Effector CD4-positive, alpha-beta T cell (primary cell): ENCODE data around the gene RPS6KL1.

Experiments used
- DNase-seq: peaks from one replicate; pipeline ENCODE4 v3.0.0-alpha.2; 2020

RPS6KL1 gene

DNA sequence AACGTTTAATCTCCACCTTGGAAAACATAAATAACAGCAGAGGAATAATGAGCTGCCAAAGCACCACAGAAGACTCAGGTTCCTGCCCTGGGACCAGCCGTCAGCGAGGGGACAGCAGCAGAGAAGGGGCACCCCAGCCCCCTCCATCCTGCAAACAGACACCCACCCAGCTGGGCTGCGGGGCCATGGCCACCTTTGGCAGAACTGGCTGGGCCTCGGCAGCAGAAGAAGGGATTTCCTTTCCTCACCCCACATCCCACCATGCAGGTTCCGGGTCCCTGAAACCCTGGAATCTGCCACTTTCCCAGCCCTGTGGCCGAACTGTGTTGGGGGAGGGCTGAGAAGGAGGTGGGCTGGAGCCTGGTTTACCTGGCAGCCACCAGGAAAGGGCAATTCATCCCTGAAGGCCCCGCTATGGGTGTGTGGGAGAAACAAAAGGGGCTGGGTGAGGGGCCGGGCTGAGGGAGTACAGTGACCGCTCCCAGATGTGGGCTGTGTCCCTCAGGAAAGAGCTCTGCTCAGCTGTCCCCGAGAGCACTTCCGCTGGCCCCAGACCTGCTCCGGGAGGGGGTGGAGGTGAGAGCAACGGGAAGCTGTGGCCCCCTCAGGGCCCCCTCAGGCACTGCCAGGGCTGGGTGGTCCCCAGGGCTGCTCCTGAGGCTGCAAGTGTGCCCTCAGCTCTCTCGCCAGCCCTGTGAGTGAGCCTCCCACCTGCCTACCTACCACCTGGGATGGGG is 28.6 kb upstream of the RPS6KL1 start:
- DNase-seq = no peak

DNA sequence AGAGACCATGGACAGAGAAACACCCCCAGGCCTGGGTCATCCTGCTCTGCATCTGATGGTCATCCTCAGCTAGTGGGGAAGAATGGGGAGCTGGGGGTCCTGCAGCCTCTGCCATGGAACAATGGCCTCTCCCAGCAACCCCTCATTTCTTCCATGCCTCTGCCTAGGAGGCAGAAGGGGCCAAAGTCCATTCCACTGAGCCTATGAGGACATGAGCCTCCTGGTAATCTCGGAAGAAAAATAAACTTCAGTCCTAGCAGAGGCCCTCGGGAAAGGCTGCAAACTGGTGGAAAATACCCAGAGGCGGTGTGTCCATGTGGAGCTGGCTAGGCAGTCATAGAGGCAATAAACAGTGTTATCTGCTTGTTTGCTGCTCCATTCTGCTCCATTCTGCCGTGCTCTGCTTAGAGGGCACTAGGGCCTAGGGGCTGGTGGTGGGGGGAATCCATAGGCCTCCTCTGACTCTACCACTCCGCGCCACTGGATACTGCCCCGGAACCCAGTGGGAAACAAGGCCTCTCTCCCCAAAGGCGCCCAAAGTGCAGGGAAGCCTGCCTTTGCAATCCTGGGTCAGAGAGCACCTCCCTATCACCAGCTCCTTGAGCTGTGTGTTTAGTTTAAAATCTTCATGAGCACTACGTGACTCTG is 27.9 kb upstream of the RPS6KL1 start:
- DNase-seq = no peak

DNA sequence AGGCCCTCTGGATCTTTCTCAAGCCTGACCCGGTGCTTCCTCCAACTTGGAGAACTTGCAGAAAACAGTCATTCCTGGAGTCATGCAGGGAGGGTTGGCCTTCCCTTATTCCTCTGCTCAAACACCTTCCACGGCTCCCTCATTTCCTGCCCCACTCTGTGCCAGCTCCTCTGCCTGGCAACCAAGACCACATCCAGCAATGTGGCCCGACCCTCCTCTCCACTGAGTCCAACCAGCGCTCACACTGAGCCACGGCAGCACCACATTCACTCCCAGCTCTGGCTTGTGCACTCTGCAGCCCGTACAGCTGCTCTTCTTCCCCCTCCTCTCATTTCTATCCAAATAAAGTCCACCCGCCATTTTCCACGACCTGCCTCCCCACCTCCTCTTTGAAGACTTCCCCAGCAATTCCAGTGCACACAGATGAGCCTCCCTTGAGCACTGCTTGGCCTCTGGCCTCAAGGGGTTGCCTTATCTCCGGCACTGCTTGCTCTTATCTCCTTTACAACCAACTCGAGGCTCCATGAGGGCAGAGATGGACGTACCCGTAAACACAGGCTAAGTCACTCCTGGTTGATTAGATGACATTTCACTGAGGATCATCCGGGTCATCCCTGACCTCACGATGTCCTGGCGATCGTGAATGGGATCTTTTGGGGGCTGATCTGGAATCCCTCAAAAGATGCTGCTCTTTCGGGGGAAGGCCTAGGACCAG is 27.0 kb upstream of the RPS6KL1 start:
- no peak for DNase-seq

DNA sequence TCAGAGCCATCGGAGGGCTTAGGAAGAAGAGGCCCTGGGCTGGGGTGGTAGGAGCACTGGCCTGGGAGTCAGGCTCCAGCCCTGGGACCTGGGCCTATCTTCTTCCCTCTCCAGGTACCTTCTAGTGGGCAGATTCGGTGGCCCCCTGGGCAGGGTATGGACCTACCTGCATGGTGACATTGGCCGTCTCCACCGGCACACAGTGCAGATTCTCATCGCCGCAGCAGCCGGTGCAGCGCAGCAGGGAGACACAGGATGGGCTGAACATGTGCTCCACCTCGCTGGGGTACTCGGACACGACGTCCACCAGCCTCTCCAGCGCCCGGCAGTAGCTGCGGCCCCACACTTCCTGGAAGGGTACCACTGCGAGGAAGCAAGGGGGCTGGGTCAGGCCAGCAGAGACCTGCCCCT is 26.1 kb upstream of the RPS6KL1 start:
- no peak for DNase-seq

DNA sequence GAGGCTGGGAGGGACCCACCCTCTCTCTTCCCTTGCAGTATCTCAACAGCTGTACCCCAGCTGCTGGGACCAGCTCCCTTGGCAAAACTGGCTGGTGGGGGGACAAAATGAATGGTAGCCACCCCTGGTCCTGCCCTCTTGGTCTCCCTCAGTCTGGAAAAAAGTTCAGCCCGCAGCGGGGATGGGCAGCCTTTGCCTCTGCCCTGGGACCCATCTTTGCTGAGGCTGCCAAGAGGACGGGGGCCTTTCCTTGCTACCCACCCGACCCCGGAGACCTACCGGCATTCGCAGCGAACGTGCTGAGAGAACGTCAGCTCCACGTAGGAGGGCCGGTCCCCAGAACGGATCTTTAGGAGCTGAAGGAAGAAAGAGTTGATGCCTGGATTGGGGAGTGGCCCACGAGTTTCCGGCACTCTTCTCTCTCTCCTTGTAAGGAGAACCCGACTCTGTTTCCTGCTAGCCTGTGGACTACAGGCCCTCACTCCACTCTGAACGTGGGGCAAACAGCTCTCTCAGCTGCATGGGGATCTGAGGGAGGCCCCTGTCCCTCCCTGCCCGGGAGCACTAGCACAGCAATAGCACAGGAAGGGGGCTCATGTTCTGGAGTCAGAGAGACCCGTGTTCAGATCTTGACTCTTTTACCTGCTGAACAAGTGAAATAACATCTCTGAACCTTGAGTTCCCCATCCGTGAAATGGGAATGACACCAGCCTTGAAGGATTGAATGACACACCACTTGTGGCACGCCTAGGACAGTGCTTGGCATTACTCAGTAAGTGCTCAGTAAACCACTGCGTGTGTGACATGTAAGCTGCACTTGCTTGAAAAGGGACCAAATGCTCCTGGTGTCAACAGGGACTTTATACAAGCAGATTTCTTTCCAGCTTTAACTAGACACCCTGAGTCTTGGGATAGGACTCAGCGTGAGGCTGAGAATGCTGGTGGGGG is 25.4 kb upstream of the RPS6KL1 start:
- no peak for DNase-seq

DNA sequence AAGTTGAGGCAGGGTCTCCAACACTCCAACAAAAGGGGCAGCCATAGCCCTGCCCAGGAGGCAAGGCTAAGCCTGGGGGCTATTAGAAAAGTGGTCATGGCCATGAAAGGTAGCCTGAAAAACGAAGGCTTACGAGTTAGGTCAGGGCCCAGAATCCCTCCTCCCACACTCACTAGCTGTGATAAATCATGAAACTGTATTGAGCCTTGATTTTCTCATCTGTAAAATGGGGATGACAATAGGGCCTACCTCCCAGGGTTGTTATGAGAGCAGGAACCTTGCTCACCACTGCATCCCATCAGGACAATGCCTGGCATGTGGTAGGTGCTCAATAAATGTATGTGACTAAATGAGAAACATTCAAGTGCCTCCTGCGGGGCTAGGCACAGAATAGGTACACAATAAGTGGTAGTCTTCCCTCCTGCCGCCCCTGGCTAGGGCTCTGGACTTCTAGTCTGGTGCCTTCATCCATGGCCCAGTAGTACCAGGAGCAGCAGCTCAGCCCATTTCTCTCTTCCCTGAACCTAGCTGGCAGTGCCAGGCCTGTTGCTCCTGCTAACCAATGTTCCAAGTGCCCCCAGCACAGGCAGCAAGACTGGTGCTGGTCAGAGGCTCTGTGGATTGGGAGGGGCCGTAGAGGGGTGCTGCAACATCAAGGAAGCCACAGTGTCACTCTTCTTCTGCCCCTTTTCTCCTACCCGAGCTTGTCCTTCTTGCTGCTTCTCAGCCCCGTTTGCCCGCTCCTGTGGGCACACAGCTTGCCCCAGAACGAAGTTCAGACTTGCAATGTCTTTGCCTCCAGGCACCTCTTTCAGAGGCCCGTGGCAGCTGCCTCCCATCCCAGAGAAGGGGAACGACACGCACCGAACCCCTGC is 24.5 kb upstream of the RPS6KL1 start:
- DNase-seq = no peak

DNA sequence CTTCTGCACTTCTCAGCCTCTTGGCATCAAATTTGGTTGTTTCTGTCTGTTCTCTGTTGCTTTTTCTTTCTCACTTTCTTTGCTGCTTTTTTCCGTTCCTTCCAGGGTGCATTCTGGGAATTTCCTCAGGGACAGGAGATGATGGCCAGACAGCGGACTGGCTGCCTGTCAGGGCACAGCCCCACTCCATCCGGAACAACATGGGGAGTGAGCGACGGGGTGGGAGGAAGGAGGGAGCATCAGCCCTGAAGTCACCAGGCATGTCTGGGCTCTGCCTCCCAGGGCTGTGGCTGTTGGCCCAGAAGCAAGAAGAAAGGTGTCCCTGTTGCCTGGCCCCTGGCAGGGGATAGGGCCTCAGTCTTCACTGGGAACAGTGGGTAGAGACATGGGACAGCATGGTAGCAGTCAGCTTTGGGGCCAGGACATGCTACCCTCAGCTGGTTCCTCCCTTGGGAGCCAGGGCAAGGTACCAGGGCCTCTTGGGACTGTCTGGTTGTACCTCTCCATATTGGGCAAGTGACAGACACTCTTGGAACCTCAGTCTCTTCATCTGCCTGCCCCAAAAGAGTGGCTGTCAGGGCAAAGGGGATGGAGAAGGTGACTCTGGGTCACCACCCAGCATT is 23.7 kb upstream of the RPS6KL1 start:
- DNase-seq = no peak

DNA sequence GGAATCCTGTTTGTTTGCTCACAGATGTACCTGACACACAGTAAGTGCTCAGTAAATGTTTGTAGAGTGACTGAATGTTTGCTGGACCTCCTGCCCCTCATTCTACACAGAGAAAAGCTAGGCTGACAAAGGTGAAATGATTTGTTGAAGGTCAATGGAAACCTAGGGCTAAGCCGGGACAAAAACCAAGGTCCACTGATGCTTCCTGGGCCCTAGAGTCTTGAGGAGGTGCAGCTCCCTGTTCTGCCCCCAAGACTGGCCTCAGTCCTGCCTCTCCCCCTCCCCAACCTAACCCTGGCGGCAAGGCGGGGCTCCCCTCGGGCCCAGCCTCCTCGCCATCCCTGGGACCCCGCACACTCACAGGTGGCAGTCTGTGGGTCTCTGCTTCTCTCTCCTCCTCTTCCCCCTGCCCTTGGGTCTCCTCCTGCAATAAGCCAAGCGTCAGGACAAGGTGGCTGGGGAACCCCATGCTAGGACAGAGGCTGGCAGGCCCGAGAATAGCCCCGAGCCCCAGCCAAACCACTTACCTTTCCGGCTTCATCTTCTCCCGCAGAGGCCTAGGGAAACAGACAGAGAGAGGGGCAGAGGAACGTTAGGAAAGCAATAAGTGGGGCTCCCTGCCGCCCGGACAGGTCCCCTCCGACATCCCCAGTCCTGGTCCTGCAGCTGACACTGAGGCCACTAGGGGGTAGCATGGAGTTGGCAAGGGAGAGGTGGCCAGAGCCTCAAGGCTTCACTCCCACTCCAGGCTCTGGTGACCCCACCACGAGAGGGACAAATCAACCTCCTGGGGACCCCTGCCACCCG is 23.0 kb upstream of the RPS6KL1 start:
- DNase-seq = peak; percentile 65

DNA sequence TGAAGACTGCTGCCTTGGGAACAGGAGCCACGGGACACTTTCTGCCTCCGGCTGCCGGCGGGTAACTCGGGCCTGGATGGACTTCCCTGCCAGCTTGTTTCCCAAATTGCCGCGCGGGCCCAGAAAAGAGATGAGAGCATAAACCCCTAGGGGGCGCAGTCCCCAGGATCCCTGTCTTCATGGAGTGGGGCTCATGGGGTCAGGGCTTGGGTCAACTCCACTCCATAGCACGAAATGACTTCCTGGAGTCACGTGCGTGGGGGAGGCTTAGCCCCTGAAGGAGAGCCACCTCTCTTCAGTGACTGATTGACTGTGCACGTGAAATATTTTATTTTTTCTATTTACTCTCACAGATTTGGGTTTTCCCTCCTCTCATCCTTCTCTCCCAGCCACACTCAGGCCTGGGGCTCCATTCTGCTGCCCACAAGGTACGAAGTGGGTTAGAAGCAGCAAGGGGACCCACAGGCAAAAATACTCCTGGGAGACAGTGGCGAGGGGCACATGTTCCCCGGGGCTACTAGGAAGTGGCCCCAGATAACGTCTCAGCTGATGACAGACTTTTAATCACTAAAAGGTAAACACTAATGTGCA is 22.3 kb upstream of the RPS6KL1 start:
- no peak for DNase-seq

DNA sequence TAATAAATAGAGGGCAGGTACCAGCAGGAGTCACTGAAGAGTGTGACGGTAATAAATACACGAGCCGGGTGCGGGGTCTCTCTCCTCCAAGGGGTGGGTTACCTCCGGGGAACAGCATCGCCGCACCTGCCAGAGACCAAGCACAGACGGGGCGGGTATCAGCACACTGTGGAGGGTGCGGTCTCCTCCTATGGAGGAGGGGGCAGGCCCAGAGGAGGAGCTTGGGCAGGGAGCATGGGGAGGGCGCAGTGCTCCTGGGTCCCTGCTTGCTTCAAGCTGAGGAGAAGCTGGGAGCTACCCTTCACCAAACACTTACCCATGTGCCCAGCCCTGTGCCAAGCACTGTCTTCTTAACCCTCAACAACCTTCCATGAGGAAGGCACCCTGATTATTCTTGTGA is 19.5 kb upstream of the RPS6KL1 start:
- no peak for DNase-seq

DNA sequence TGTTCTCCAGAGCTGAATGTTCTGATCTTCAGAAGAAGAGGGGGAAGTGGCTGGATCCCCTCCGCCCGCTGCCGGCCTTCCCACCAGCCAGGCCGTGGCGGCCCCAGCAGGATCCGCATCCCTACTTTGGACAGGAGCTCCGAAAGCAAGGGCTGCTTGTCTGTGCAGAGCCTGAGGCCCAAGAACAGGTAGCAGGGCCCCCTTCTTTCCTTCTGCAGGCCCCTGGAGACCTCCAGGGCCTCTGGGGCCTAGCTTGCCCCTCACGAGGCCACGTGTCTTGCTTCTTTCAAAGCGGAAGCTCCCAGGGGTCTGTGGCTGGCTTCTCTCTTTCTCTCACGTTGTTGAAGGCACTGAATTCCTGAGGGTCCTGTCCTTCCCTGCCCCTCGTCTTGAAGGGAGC is 19.1 kb upstream of the RPS6KL1 start:
- no peak for DNase-seq

DNA sequence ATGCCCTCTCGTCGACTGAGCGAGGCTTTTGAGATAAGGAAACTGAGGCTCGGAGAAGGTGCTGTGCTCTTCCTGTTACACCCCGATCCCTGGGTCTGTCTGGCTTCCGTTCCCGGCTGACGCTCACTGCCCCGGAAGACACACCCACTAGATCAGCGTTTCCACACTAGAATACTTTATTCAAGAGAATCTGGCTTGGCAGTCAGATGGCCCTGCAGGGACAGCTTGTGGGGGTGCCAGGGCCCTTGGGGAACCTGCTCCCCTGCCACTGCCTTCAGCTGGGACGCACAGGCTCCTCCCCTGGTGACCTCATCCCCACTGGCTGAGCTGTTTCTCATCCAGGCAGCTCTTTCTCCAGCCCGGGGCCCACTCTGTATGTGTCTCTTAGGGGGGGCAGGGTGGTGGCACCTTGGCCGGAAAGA is 18.6 kb upstream of the RPS6KL1 start:
- peak; percentile 31 for DNase-seq

DNA sequence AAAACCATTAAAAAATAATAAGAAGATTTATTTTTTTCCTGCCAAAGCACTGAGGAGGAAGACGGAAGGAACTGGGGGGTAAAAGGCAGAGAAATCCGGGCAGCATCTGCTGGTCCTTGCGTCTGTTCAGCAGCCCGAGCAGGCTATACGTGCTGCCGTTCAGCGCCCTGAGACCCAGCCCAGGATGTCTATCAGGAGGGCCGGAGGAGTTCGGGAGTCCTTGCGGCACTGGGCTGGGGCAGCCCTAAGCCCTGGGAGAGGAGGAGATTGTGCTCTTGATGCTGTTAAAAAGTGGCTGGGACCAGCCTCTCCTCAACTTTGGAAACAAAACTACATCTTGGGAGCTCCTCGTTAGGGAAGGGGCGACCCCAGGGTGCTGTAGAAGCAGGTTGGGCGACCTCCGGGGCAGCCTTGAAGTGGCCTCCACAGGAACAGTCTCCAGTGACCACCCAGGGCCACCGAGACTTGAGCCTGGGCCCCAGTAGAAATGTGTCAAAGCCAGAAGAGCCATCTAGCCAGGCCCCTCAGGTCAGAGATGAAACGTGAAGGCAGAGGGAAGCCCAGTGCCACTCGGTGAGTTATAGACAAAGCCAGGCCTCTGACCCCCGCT is 18.0 kb upstream of the RPS6KL1 start:
- DNase-seq = no peak

DNA sequence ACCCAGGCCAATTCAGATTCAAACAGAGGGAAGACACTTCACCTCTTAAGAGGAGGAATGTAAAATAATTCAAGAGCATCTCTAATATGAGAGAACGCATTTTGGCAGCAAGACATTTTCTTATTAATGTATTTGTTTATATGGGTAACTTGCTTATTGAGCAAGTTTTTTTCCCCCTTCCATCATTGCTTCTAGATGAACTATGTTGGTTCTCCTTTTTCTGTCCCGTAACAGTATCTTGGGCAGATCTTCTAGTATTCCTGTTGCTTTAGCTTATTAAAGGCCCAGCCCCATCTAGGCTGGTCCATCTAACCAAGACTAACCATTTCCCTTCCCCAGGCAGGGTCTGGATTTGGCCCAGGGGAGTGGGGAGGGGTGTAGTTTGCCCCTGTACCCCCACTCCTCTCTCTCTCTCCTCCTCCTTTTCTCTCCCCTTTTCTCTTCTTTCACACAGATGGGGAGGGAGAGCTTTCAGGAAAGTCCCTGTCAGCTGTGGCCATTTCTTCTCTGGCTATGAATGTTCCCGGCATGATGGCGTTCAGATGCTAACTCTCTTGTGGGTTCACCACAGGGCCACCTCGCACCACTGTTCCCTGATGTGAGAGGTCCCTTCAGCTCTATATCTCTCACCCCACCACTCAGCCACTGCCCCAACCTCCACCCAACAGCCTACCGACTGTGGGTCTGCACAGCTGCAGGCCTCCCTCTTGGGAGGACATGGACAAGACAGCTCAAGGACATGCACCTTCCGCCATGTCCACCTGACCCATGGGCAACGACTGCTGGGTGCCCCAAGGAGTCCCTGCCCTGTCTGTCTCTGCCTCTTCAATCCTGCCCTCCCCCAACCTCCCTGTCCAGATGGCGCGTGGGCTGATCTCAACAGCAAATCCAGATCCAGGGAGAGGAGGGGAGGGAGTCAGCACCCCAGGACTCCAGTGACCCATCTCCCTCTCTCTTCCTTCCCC is 15.8 kb upstream of the RPS6KL1 start:
- DNase-seq = no peak

DNA sequence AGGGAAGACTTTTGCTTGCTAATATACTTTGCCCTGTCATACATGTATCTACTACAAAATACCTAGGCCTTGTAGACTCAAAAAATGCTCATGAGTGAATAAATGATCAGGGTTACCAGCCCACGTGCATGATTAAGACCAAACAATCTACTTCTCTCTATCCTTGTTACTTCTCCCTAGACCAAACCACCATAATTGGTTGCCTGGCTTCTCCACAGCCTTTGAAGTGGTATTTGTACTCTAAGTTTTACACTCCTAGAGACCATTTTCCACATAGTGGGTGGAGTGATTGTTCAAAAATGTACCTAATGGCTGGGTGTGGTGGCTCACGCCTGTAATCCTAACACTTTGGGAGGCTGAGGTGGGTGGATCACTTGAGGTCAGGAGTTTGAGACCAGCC is 14.1 kb upstream of the RPS6KL1 start:
- DNase-seq = no peak

DNA sequence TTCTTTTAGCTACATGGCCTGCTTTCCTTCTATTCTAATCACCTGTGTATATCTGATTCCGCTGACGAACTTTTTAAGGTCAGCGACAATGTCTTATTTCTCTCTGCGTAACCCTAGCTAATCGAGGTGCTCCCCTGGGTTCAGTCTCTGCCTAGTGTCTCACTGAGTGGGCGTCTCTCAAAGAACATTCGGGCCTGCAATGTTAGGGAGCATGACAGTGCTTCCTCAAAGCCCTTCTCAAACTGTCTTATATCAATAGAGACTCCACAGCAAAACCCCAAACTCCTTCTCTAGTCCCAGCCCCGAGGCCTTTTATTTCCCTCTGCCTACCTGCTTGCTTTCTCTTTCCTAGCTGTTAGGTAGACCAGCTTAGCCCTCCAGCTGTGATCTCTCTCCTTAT is 13.7 kb upstream of the RPS6KL1 start:
- DNase-seq = no peak

DNA sequence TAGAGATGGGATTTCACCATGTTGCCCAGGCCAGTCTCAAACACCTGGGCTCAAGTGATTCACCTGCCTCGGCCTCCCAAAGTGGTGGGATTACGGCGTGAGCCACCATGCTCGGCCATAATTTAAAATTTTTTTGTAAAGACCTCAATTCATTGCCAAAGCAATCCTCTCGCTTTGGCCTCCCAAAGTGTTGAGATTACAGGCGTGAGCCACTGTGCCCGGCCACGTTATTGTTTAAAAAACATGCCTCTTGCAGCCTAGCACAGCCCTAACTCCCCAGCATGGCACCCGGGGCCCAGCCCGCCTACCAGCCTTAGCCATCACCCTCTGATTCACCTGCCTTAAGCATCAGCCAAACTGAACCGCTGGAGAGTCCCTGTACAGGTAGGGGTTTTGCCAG is 13.1 kb upstream of the RPS6KL1 start:
- no peak for DNase-seq

DNA sequence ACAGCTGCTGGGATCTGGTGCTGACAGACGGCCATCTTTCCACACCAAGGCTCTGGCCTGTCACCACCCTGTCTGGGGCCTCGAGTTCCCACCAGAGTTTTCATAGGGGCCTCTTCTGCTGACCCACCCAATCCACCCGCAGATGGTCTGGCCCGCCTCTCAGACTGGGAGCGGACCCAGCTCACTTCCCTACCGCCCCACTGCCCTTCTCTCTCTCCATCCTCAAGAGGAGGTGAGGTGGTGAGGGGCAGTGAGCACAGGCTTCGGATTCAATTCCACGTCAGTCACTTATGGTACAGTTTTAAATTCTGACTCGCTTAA is 12.3 kb upstream of the RPS6KL1 start:
- no peak for DNase-seq
